Brain pericyte (primary cell): Measurements from ENCODE around the gene PRODH2.

ENCODE experiments used
- DNase-seq: peaks from one replicate; pipeline ENCODE4 v3.0.0-alpha.2; 2012; ENCODE audit warnings: low read depth, low spot score

The PRODH2 gene

DNA sequence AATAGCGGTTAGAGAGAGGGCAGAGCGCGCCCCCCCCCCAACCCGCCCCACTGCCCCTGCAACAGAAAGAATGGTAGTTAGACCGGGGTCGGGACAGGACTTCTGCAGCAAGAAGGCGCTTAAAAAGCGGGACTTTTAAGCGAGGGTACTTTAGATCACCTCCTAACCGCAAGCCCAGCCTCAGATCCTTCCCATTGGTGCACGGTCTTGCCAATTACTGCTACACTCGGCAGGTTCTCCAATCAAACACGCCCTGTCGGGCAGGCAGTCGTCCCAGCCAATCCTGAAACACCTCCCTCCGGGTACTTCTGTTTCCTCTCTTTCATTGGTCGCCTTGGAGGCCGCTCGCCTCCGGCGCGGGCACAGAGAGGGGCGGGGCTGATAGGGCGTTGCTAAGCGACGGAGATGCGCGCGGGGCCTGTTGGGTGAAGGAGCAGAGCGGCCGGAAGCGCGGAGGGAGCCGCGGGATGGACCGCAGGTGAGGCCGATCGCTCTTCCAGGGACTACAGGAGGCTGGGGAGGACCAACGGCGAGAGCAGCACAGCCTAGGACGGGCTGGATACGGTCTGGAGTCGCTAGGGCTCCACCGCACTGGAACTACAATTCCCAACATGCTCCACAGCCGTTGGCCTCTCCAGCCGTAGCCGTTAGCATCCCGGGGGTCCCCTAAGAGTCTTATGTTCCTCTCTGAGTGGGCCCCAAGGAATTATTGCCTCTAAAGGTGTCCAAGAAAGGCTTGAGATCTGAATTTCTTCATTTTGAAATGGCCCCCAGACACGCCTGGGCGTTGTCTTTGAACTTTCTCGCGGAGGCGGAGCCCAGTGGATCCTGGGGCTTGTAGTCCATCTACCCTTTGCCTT, 54.7 kb downstream of the PRODH2 start, which contains the start of gene PROSER3:
TSS of gene PROSER3 (plus strand) at position 428 of the 860 bp plus-strand sequence. CDS start at position 468, 40 bp downstream.
- DNase-seq: peak; percentile 98

GRCh38 chr19:35757231-35757748, 55.4 kb downstream of the PRODH2 start:
- DNase-seq: peak; percentile 81

GRCh38 chr19:35756377-35757230, 56.0 kb downstream of the PRODH2 start, which contains the start of gene HSPB6:
Gene HSPB6 (minus strand): TSS chr19:35757029. CDS start chr19:35757008, 21 bp downstream.
- DNase-seq: no peak

- no peak for DNase-seq
Observed at GRCh38 chr19:35755550-35756376, 56.9 kb downstream of the PRODH2 start.

GRCh38 chr19:35755131-35755549, 57.5 kb downstream of the PRODH2 start:
- DNase-seq: no peak

- no peak for DNase-seq
Observed at GRCh38 chr19:35754370-35755130, 58.1 kb downstream of the PRODH2 start.

DNA sequence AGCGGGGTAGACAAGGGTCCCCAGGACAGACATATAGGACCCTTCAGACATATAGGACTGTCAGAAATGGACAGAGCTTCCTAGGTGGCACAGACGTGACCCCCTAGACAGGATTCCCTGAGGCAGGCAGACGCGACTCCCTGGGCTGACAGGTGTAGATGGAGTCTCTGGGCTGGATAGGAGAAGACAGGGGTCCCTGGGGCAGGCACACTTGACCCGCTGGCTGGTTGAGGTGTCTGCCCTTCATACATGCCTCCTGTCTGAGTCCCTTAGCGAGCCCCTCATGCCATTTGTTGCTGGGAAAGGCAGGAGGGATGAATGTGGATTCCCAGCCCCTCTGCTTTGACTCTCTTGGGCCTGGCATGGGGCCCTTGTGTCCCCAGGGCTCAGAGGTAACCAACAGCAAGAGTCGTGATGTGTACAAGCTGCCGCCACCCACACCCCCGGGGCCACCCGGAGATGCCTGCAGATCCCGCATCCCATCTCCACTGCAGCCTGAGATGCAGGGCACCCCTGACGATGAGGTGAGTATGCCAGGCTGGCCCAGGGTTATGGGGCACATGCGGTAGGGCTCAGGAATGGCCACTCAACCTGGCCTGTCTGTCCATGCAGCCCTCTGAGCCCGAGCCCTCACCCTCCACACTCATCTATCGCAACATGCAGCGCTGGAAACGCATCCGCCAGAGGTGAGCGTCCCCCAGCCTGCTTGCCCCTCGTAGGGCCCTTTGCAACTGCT, 58.8 kb downstream of the PRODH2 start:
- no peak for DNase-seq

- DNase-seq: no peak
Observed at GRCh38 chr19:35752746-35753350, 59.8 kb downstream of the PRODH2 start.

DNA sequence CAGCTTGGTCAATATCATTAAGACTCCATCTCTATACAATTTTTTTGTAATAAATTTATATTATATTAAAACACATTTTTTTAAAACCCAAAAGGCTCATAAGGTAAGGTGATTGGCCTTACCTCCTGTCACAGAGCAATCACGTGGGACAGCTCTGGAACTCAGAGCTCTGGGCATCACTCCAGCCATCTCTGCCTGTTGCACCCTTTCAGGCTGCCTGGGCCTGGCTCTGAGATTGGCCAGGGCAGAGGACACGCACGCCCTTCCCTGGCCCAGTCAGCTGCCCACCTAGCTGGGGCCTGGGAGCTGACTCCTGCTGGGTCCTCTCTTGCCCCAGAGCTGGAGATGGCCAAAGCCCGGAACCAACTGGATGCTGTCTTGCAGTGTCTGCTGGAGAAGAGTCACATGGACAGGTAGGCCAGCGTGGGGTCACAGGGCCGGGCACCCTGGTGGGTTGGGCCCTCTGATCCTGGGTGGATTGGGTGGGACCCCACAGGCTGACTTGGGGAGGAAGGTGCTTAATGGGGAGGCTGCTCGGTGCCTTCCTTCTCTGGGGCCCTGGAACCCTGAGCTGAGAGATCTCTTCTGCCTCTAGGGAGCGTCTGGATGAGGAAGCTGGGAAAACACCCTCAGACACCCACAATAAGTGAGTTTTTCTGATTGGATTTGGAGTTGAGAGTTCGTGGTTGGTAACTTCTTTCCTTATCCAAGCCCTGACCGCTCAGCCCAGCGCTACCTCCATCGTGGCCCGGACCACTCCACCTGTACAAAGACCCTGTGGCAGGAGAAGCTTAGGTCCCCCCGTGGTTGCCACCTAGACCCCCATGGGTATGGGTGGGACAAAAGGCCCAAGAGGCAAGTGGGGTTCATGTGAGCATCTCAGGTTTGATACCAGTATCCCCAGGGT, 60.6 kb downstream of the PRODH2 start:
- no peak for DNase-seq

GRCh38 chr19:35750167-35750566, 62.5 kb downstream of the PRODH2 start:
- no peak for DNase-seq
